ENCODE results near the gene SLC39A3. TPM values are rescaled to one million over a fixed set of nuclear protein-coding genes. Genes with fewer than 3 reads are reported as not detected.

Gene SLC39A3
- total RNA-seq, 1 experiment from 2014 or later = 87.4 TPM

GRCh38 chr19:2734589-2735288, 5.1 kb downstream of the SLC39A3 start:
- Histone ChIP-seq H3K9me2 (replicated peaks; ENCODE audit: low read length) (no peaks in the 10 kb centered on the region), H3K36me3 (ENCODE audit: low read depth, low read length) (peaks cover 12% of the 10 kb centered on the region), H4K20me1 (ENCODE audit: low read length) (no peaks in the 10 kb centered on the region), H3K27me3 (ENCODE audit: low read length) (no peaks in the 10 kb centered on the region), H3K27ac (ENCODE audit: low read length) (no peak overlapping the region), H3K79me2 (ENCODE audit: low read length) (peaks cover 6% of the 10 kb centered on the region), H3K9me3 (ENCODE audit: low read length) (no peaks in the 10 kb centered on the region), H3K4me3 (ENCODE audit: low read length) (no peak overlapping the region), H3K4me1 (ENCODE audit: insufficient read depth, low read length) (no peaks in the 10 kb centered on the region), H3K9ac (ENCODE audit: low read length) (no peak overlapping the region), H3F3A (ENCODE audit: low read length, unreplicated experiment) (no peaks in the 10 kb centered on the region), H3K4me2 (ENCODE audit: low read length) (no peak overlapping the region), H2AFZ (ENCODE audit: low read length) (no peak overlapping the region)
- no peak for ATAC-seq
- intact Hi-C loops (cut with micrococcal nuclease) = no loop called here
- DNase-seq = no peak
- BruUV-seq (replicated peaks) = no TSS peak
- TF ChIP-seq EZH2phosphoT487 (IDR thresholded peaks at IDR 0.05; ENCODE audit: borderline replicate concordance, low read length) (no peak), EZH2 (IDR thresholded peaks at IDR 0.05; ENCODE audit: low read length, unreplicated experiment) (no peak)
- TF ChIP-seq, protein P1, sequence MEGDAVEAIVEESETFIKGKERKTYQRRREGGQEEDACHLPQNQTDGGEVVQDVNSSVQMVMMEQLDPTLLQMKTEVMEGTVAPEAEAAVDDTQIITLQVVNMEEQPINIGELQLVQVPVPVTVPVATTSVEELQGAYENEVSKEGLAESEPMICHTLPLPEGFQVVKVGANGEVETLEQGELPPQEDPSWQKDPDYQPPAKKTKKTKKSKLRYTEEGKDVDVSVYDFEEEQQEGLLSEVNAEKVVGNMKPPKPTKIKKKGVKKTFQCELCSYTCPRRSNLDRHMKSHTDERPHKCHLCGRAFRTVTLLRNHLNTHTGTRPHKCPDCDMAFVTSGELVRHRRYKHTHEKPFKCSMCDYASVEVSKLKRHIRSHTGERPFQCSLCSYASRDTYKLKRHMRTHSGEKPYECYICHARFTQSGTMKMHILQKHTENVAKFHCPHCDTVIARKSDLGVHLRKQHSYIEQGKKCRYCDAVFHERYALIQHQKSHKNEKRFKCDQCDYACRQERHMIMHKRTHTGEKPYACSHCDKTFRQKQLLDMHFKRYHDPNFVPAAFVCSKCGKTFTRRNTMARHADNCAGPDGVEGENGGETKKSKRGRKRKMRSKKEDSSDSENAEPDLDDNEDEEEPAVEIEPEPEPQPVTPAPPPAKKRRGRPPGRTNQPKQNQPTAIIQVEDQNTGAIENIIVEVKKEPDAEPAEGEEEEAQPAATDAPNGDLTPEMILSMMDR (conservative IDR thresholded peaks at IDR 0.05; ENCODE audit: low read depth, low read length) = no peak
- CTCF ChIA-PET = no interaction called here
- POLR2A ChIA-PET (ENCODE audit: unreplicated experiment) = no interaction called here

GRCh38 chr19:2733930-2734588, 5.8 kb downstream of the SLC39A3 start:
- Histone ChIP-seq H3K9me3 (ENCODE audit: low read length) (no peaks in the 10 kb centered on the region), H3F3A (ENCODE audit: low read length, unreplicated experiment) (no peaks in the 10 kb centered on the region), H3K4me3 (ENCODE audit: low read length) (no peak overlapping the region), H3K27me3 (ENCODE audit: low read length) (no peaks in the 10 kb centered on the region), H3K36me3 (ENCODE audit: low read depth, low read length) (peaks cover 12% of the 10 kb centered on the region), H4K20me1 (ENCODE audit: low read length) (no peaks in the 10 kb centered on the region), H3K9ac (ENCODE audit: low read length) (no peak overlapping the region), H3K9me2 (replicated peaks; ENCODE audit: low read length) (no peaks in the 10 kb centered on the region), H3K79me2 (ENCODE audit: low read length) (peaks cover under 1% of the 10 kb centered on the region), H3K4me1 (ENCODE audit: insufficient read depth, low read length) (no peaks in the 10 kb centered on the region), H3K27ac (ENCODE audit: low read length) (no peak overlapping the region), H2AFZ (ENCODE audit: low read length) (no peak overlapping the region), H3K4me2 (ENCODE audit: low read length) (no peak overlapping the region)
- POLR2A ChIA-PET (ENCODE audit: unreplicated experiment) = interaction anchor here (0.7 kb wide), 1 partner anchor 33 kb away, joined by 5 read pairs; no protein-coding TSS in a partner anchor
- TF ChIP-seq, protein P1 (conservative IDR thresholded peaks at IDR 0.05; ENCODE audit: low read depth, low read length) = no peak
- TF ChIP-seq EZH2phosphoT487 (IDR thresholded peaks at IDR 0.05; ENCODE audit: borderline replicate concordance, low read length) (no peak), EZH2 (IDR thresholded peaks at IDR 0.05; ENCODE audit: low read length, unreplicated experiment) (no peak)
- ATAC-seq (no peak), DNase-seq (no peak)
- intact Hi-C loops (cut with micrococcal nuclease) = no loop called here
- CTCF ChIA-PET = no interaction called here
- no TSS peak for BruUV-seq (replicated peaks)

DNA sequence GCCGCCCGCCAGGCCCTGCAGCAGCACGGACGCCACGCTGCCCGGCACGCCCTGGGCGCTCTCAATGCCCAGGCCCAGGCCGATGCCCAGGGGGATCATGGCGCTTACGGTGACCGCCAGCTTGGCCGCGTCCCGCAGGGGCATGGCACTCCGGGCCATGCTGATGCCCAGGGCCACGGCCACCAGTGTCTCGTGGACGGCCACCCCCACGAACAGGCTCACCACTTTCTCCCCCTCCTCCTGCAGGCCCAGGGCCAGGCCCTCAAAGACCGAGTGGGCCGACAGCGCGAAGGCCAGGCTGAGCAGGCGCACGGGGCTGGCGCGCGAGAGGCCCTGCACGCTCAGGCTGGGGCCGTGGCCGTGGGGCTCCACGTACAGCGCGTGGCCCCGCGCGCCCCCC, 6.9 kb downstream of the SLC39A3 start:
- H3K9me2 ChIP-seq (replicated peaks; ENCODE audit: low read length) = no peaks in the 10 kb centered on the region
- ATAC-seq (no peak), DNase-seq (no peak)
- intact Hi-C loops (cut with micrococcal nuclease) = no loop called here
- H3K27ac ChIP-seq (ENCODE audit: low read length) = no peak overlapping the region
- peaks cover under 1% of the 10 kb centered on the region; the same call in 1 of the 2 replicates for H3K4me1 ChIP-seq (ENCODE audit: insufficient read depth, low read length)
- CTCF ChIA-PET = no interaction called here
- H3K9ac ChIP-seq (ENCODE audit: low read length) = no peak overlapping the region
- H3K4me2 ChIP-seq (ENCODE audit: low read length) = no peak overlapping the region
- H3F3A ChIP-seq (ENCODE audit: low read length, unreplicated experiment) = no peaks in the 10 kb centered on the region
- TF ChIP-seq, protein P1 (conservative IDR thresholded peaks at IDR 0.05; ENCODE audit: low read depth, low read length) = no peak
- TF ChIP-seq EZH2phosphoT487 (IDR thresholded peaks at IDR 0.05; ENCODE audit: borderline replicate concordance, low read length) = no peak
- TF ChIP-seq EZH2 (IDR thresholded peaks at IDR 0.05; ENCODE audit: low read length, unreplicated experiment) = no peak
- no peaks in the 10 kb centered on the region for H3K27me3 ChIP-seq (ENCODE audit: low read length)
- POLR2A ChIA-PET (ENCODE audit: unreplicated experiment) = no interaction called here
- H3K4me3 ChIP-seq (ENCODE audit: low read length) = no peak overlapping the region
- no peaks in the 10 kb centered on the region for H3K79me2 ChIP-seq (ENCODE audit: low read length)
- H2AFZ ChIP-seq (ENCODE audit: low read length) = no peak overlapping the region
- BruUV-seq (replicated peaks) = no TSS peak
- no peaks in the 10 kb centered on the region for H4K20me1 ChIP-seq (ENCODE audit: low read length)
- H3K9me3 ChIP-seq (ENCODE audit: low read length) = no peaks in the 10 kb centered on the region
- H3K36me3 ChIP-seq (ENCODE audit: low read depth, low read length) = peaks cover 12% of the 10 kb centered on the region
